OCI-LY3 (cell line): ENCODE data around the gene IRAK3.
A peak's percentile ranks its signal among the peaks of the same experiment; 100 is the strongest.

Experiments
- H2AFZ ChIP-seq: fragments of 200-600, 300-600 bp; shearing (Covaris generic); 2 replicates; pipeline ENCODE4 v1.6.0; 2014; ENCODE audit warnings: antibody characterized with exemption, low read depth, low read length
- H3K27ac ChIP-seq: fragments of 200-600, 300-600 bp; sonication (generic); 2 replicates; pipeline ENCODE4 v1.5.1; 2014; ENCODE audit warnings: mild to moderate bottlenecking, low read length, moderate library complexity, mixed read lengths
- H3K27me3 ChIP-seq: fragments of 200-600, 300-600 bp; sonication (generic); 2 replicates; pipeline ENCODE4 v1.6.1; 2014; ENCODE audit warnings: low read depth, low read length, mixed read lengths
- H3K36me3 ChIP-seq: fragments of 200-600, 300-600 bp; sonication (generic); replicated peaks from 2 replicates; pipeline ENCODE3; 2014; ENCODE audit warnings: low read depth, low read length, mixed read lengths
- H3K4me1 ChIP-seq: fragments of 300-600, 200-600 bp; sonication (generic); 2 replicates; pipeline ENCODE4 v1.6.1; 2014; ENCODE audit warnings: low read length, mixed read lengths
- H3K4me2 ChIP-seq: fragments of 200-600, 300-600 bp; sonication (generic); 2 replicates; pipeline ENCODE4 v1.6.1; 2014; ENCODE audit warnings: low read length, mixed read lengths
- H3K4me3 ChIP-seq: fragments of 300-600, 200-600 bp; sonication (generic); 2 replicates; pipeline ENCODE4 v1.5.1; 2014; ENCODE audit warnings: antibody characterized with exemption, mild to moderate bottlenecking, low read length, moderate library complexity
- H3K79me2 ChIP-seq: fragments of 300-600, 200-600 bp; shearing (Covaris generic); 2 replicates; pipeline ENCODE4 v1.6.1; 2014; ENCODE audit warnings: mild to moderate bottlenecking, low read length, mixed read lengths
- H3K9ac ChIP-seq: fragments of 300-600, 200-600 bp; shearing (Covaris generic); 2 replicates; pipeline ENCODE4 v1.6.0; 2014; ENCODE audit warnings: mild to moderate bottlenecking, low read length, moderate library complexity
- H3K9me3 ChIP-seq: fragments of 200-600, 300-600 bp; shearing (Covaris generic); 2 replicates; pipeline ENCODE4 v1.6.1; 2014; ENCODE audit warnings: low read length, mixed read lengths; ENCODE audit not compliant: insufficient read depth
- H4K20me1 ChIP-seq: fragments of 200-600, 300-600 bp; sonication (generic); 2 replicates; pipeline ENCODE4 v1.6.1; 2016; ENCODE audit warnings: low read length, mixed read lengths; ENCODE audit not compliant: insufficient read depth
- EZH2phosphoT487 ChIP-seq: fragments of 200-600 bp; shearing (Covaris generic); IDR thresholded peaks from 2 replicates; pipeline ENCODE4 v1.6.1; 2018; ENCODE audit warnings: antibody characterized with exemption, mixed run types, low read depth
- TF ChIP-seq, protein P1 (sequence below): fragments of 200-600, 300-600 bp; sonication (generic); IDR thresholded peaks from 2 replicates; pipeline ENCODE4 v1.5.1; 2014; ENCODE audit warnings: antibody characterized with exemption, low read length, low read depth

IRAK3 gene

DNA sequence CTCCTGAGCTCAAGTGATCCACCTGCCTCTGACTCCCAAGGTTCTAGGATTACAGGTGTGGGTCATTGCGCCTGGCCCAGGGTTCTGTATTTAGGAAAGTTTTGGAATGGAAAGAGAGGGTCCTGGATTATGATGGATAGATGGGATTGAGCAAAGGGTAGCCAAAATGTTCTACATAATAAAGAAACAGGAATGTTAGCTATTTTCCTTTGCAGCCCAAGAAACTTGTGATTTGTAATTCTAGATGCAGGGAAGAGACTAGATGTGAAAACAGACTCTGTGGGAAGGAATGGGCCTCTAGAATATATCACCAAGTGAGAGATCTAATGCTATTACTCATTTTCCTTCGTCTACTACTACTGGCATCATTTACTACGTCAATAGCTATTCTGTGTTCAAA, 83.6 kb downstream of the IRAK3 start:
- H3K79me2 ChIP-seq = no peaks in the 10 kb centered on the region
- TF ChIP-seq EZH2phosphoT487 = no peak
- TF ChIP-seq, protein P1, sequence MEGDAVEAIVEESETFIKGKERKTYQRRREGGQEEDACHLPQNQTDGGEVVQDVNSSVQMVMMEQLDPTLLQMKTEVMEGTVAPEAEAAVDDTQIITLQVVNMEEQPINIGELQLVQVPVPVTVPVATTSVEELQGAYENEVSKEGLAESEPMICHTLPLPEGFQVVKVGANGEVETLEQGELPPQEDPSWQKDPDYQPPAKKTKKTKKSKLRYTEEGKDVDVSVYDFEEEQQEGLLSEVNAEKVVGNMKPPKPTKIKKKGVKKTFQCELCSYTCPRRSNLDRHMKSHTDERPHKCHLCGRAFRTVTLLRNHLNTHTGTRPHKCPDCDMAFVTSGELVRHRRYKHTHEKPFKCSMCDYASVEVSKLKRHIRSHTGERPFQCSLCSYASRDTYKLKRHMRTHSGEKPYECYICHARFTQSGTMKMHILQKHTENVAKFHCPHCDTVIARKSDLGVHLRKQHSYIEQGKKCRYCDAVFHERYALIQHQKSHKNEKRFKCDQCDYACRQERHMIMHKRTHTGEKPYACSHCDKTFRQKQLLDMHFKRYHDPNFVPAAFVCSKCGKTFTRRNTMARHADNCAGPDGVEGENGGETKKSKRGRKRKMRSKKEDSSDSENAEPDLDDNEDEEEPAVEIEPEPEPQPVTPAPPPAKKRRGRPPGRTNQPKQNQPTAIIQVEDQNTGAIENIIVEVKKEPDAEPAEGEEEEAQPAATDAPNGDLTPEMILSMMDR = no peak
- H3K36me3 ChIP-seq = no peaks in the 10 kb centered on the region
- no peak overlapping the region for H3K4me3 ChIP-seq
- H3K27ac ChIP-seq = no peak overlapping the region
- H3K4me2 ChIP-seq = no peak overlapping the region
- H3K9ac ChIP-seq = no peak overlapping the region
- H4K20me1 ChIP-seq = no peaks in the 10 kb centered on the region
- H3K9me3 ChIP-seq = no peaks in the 10 kb centered on the region
- H2AFZ ChIP-seq = no peak overlapping the region
- H3K27me3 ChIP-seq = no peaks in the 10 kb centered on the region
- peaks cover 37% of the 10 kb centered on the region for H3K4me1 ChIP-seq

DNA sequence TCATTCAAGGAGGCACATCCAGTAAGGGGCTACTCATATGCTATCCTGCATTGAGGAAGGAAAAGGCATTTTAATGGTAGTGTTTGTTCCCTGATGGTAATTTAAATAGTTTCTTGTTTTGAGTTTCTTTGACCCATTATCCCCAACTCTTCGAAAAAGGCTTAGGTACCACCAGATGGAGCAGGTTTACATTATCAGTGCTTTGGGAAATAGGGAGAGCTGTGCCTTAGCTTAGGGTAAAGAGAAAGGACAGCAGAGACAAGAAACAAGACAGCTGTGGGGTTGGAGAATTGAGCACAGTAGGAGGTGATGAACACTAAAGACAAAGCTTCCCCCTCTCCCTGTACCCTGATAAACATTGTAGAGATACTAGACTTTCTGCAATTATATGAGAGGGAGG, 84.1 kb downstream of the IRAK3 start:
- TF ChIP-seq EZH2phosphoT487 = no peak
- TF ChIP-seq, protein P1 = no peak
- H3K36me3 ChIP-seq = no peaks in the 10 kb centered on the region
- H3K4me3 ChIP-seq = no peak overlapping the region
- no peak overlapping the region for H3K4me2 ChIP-seq
- no peak overlapping the region for H2AFZ ChIP-seq
- H3K4me1 ChIP-seq = peaks cover 33% of the 10 kb centered on the region
- H3K27ac ChIP-seq = no peak overlapping the region
- no peaks in the 10 kb centered on the region for H4K20me1 ChIP-seq
- no peak overlapping the region for H3K9ac ChIP-seq
- H3K79me2 ChIP-seq = no peaks in the 10 kb centered on the region
- no peaks in the 10 kb centered on the region for H3K27me3 ChIP-seq
- no peaks in the 10 kb centered on the region for H3K9me3 ChIP-seq

DNA sequence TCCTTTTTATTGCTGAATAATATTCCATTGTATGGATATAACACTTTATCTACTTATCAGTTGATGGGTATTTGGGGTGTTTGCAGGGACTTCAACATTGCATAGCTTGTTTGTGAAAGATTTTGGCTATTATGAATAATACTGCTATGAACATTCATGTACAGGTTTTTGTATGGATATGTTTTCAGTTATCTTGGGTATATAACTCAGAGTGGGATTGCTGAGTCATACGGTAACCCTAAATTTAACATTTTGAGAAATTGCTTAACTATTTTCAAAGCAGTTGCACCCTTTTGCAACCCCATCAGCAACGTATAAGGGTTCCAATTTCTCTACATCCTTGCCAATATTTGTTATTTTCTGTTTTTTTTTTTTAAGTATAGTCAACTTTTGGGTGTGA, 86.0 kb downstream of the IRAK3 start:
- peaks cover 15% of the 10 kb centered on the region for H3K4me1 ChIP-seq
- no peak overlapping the region for H3K4me3 ChIP-seq
- H3K27ac ChIP-seq = no peak overlapping the region
- no peaks in the 10 kb centered on the region for H3K79me2 ChIP-seq
- no peaks in the 10 kb centered on the region for H3K9me3 ChIP-seq
- no peaks in the 10 kb centered on the region for H4K20me1 ChIP-seq
- TF ChIP-seq, protein P1 = no peak
- no peak for TF ChIP-seq EZH2phosphoT487
- no peak overlapping the region for H2AFZ ChIP-seq
- peak overlapping the region; percentile 21; the same call in 1 of the 2 replicates for H3K4me2 ChIP-seq
- no peaks in the 10 kb centered on the region for H3K27me3 ChIP-seq
- H3K9ac ChIP-seq = no peak overlapping the region
- no peaks in the 10 kb centered on the region for H3K36me3 ChIP-seq

DNA sequence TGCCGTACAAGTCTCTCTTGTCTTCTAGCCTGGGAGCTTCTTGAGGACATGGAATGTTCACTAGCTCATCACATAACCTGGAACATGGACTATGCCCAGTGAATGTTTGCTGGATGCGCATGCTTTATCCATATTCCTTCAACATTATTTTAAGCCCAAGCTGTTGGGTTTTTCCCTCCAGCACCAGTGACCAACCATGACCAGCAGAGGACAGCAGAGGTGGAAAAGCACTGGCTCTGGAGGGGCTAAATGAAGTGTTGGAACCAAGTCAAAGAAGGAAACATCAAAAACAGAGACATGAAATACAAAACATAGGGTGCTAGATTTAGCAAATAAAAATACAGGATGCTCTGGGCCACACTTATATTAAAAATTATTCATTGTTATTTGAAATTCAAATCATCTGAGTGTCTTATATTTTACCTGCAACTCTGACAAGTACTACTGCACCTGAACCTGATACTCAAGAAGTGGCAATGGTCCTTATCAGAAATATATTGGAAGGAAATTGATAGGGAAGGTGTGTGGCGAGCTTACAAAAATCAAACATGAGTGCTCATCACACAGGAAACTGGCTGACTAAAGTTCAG, 90.2 kb downstream of the IRAK3 start:
- no peaks in the 10 kb centered on the region for H3K36me3 ChIP-seq
- H2AFZ ChIP-seq = no peak overlapping the region
- peaks cover 20% of the 10 kb centered on the region for H3K4me1 ChIP-seq
- no peak overlapping the region for H3K4me2 ChIP-seq
- H3K79me2 ChIP-seq = no peaks in the 10 kb centered on the region
- no peaks in the 10 kb centered on the region for H4K20me1 ChIP-seq
- TF ChIP-seq, protein P1 = peak; percentile 46
- TF ChIP-seq EZH2phosphoT487 = no peak
- H3K4me3 ChIP-seq = no peak overlapping the region
- H3K9me3 ChIP-seq = no peaks in the 10 kb centered on the region
- H3K27ac ChIP-seq = no peak overlapping the region
- no peak overlapping the region for H3K9ac ChIP-seq
- no peaks in the 10 kb centered on the region for H3K27me3 ChIP-seq
